ENCODE results near the gene MYH4.

Gene MYH4

GRCh38 chr17:10516065-10516464, 46.7 kb upstream of the MYH4 start:
- no peak for TF ChIP-seq REST (IDR thresholded peaks at IDR 0.05; ENCODE audit: insufficient replicate concordance, low read depth)
- H3K27me3 ChIP-seq (ENCODE audit: insufficient read depth, poor library complexity, severe bottlenecking), result no peaks in the 10 kb centered on the region
- DNase-seq (ENCODE audit: low read depth in 1 of 2, low spot score in 1 of 2), result no peak
- H3K4me3 ChIP-seq (replicated peaks; ENCODE audit: insufficient read depth, low read length), result no peak overlapping the region
- H3K27ac ChIP-seq (replicated peaks), result no peak overlapping the region

GRCh38 chr17:10513299-10514067, 44.1 kb upstream of the MYH4 start:
- H3K4me3 ChIP-seq (replicated peaks; ENCODE audit: insufficient read depth, low read length), result no peak overlapping the region
- TF ChIP-seq POLR2AphosphoS5 (IDR thresholded peaks at IDR 0.05; ENCODE audit: low read depth) (no peak), REST (IDR thresholded peaks at IDR 0.05; ENCODE audit: insufficient replicate concordance, low read depth) (no peak), SPI1 (IDR thresholded peaks at IDR 0.05; ENCODE audit: borderline replicate concordance, low read depth) (no peak), GABPA (IDR thresholded peaks at IDR 0.05; ENCODE audit: low read depth) (no peak), CTCF (IDR thresholded peaks at IDR 0.05; ENCODE audit: insufficient read depth, low read length) (no peak)
- no peak overlapping the region for H3K27ac ChIP-seq (replicated peaks)
- H3K27me3 ChIP-seq (ENCODE audit: insufficient read depth, poor library complexity, severe bottlenecking), result no peaks in the 10 kb centered on the region
- DNase-seq (ENCODE audit: low read depth in 1 of 2, low spot score in 1 of 2), result no peak

- no peaks in the 10 kb centered on the region for H3K27me3 ChIP-seq (ENCODE audit: insufficient read depth, poor library complexity, severe bottlenecking)
- H3K27ac ChIP-seq (replicated peaks), result no peak overlapping the region
- no peak overlapping the region for H3K4me3 ChIP-seq (replicated peaks; ENCODE audit: insufficient read depth, low read length)
- TF ChIP-seq POLR2AphosphoS5 (IDR thresholded peaks at IDR 0.05; ENCODE audit: low read depth) (no peak), CTCF (IDR thresholded peaks at IDR 0.05; ENCODE audit: insufficient read depth, low read length) (no peak), GABPA (IDR thresholded peaks at IDR 0.05; ENCODE audit: low read depth) (no peak), REST (IDR thresholded peaks at IDR 0.05; ENCODE audit: insufficient replicate concordance, low read depth) (no peak), SPI1 (IDR thresholded peaks at IDR 0.05; ENCODE audit: borderline replicate concordance, low read depth) (no peak)
- DNase-seq (ENCODE audit: low read depth in 1 of 2, low spot score in 1 of 2), result no peak
These were observed 43.5 kb upstream of the MYH4 start for GRCh38 chr17:10512856-10513255.

Measured in HL-60 (cell line).